ENCODE results near the gene TP63. TPM values are rescaled to one million over a fixed set of nuclear protein-coding genes. Genes with fewer than 3 reads are reported as not detected.

TP63 gene
- total RNA-seq, 3 donors from 2014 or later = 0.54 TPM; not detected in 2

GRCh38 chr3:189710620-189711402 is 79.6 kb downstream of the TP63 start:
- H3K4me3 Mint-ChIP-seq = no peak overlapping the region
- ATAC-seq (peak; percentile 60 to 76), DNase-seq (no peak)
- no peaks in the 10 kb centered on the region for H3K36me3 Mint-ChIP-seq (ENCODE audit: insufficient read depth)
- H3K4me1 Mint-ChIP-seq (ENCODE audit: low read depth) = peaks cover 11% of the 10 kb centered on the region
- no peaks in the 10 kb centered on the region for H3K27me3 Mint-ChIP-seq (ENCODE audit: low read depth)
- peaks cover 7% of the 10 kb centered on the region for H3K9me3 Mint-ChIP-seq

- Mint-ChIP-seq H3K4me3 (no peak overlapping the region), H3K4me1 (ENCODE audit: low read depth) (peaks cover 11% of the 10 kb centered on the region), H3K36me3 (ENCODE audit: insufficient read depth) (no peaks in the 10 kb centered on the region), H3K27me3 (ENCODE audit: low read depth) (no peaks in the 10 kb centered on the region), H3K9me3 (peaks cover 7% of the 10 kb centered on the region)
- DNase-seq (no peak), ATAC-seq (no peak)
These were observed 81.8 kb downstream of the TP63 start for GRCh38 chr3:189712906-189713483.

DNA sequence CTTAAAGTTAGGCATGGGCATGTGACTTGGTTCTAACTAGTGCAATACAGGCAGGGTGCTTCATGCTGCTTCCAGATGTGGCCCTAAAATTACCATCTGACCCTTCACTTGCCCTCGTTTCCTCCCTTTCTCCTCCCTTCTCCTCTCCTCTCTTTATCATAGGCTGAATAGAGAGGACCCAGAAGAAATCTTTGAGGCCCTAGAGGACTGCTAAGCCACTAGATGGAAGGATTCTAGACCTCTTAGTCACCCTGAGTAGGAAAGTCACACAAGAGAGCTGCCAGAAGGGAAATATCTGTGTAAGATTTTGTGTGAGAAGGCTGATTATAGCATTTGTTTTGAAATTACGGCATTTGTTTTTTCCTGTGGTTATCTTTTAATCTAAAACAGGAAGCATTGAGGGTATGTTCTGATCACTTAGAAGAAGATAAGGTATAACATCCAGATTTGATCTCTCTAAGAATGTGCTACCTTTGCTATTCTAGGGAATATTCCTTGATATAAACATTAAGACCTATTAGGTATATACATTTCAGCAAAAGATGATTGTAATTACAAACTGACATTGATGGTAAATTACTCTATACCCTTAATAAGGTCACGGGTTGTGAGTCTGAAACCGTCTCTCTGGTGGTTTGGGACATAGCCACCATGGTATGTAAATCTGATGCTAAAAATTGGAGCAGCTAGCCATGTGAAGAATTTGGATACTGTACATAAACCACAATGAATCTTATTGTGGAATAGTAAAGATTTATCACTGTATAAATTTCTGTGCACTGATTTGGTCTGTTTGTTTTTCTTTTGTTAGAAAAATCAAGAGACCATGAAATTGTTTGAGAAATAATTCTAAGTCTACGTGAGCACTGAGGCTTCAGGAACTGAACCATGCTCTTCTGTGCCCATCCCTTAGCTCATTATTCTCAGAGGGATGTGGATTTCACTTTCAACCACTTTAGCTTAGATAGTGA is 84.1 kb downstream of the TP63 start:
- Mint-ChIP-seq H3K36me3 (ENCODE audit: insufficient read depth) (no peaks in the 10 kb centered on the region), H3K4me3 (no peak overlapping the region), H3K9me3 (peaks cover 7% of the 10 kb centered on the region), H3K27me3 (ENCODE audit: low read depth) (no peaks in the 10 kb centered on the region), H3K4me1 (ENCODE audit: low read depth) (peaks cover 11% of the 10 kb centered on the region)
- ATAC-seq = no peak
- no peak for DNase-seq

GRCh38 chr3:189718215-189718614 is 87.0 kb downstream of the TP63 start:
- no peak overlapping the region for H3K4me3 Mint-ChIP-seq
- no peaks in the 10 kb centered on the region for H3K9me3 Mint-ChIP-seq
- no peaks in the 10 kb centered on the region for H3K27me3 Mint-ChIP-seq (ENCODE audit: low read depth)
- no peak for DNase-seq
- H3K36me3 Mint-ChIP-seq (ENCODE audit: insufficient read depth) = no peaks in the 10 kb centered on the region
- peaks cover 11% of the 10 kb centered on the region for H3K4me1 Mint-ChIP-seq (ENCODE audit: low read depth)
- no peak for ATAC-seq

- Mint-ChIP-seq H3K4me3 (no peak overlapping the region), H3K4me1 (ENCODE audit: low read depth) (no peaks in the 10 kb centered on the region), H3K9me3 (no peaks in the 10 kb centered on the region), H3K36me3 (ENCODE audit: insufficient read depth) (no peaks in the 10 kb centered on the region), H3K27me3 (ENCODE audit: low read depth) (no peaks in the 10 kb centered on the region)
- no peak for DNase-seq
- ATAC-seq = no peak
These were observed 89.7 kb downstream of the TP63 start for GRCh38 chr3:189720736-189721417.

- Mint-ChIP-seq H3K4me3 (no peak overlapping the region), H3K9me3 (no peaks in the 10 kb centered on the region), H3K27me3 (ENCODE audit: low read depth) (no peaks in the 10 kb centered on the region), H3K36me3 (ENCODE audit: insufficient read depth) (no peaks in the 10 kb centered on the region), H3K4me1 (ENCODE audit: low read depth) (no peaks in the 10 kb centered on the region)
- DNase-seq (no peak), ATAC-seq (no peak)
These were observed 90.9 kb downstream of the TP63 start for GRCh38 chr3:189721873-189722665.

DNA sequence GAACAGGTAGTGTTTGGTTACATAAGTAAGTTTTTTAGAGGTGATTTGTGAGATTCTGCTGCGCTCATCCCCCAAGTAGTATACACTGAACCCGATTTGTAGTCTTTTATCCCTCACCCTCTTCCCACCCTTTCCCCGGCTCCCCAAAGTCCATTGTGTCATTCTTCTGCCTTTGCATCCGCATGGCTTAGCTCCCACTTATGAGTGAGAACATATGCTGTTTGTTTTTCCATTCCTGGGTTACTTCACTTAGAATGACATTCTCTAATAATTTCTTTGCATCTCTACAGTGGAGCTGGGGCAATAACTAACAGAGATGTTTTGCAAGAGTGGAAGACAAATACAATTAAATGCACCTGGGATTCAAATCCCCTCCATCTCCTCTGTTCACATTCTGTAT is 93.2 kb downstream of the TP63 start:
- Mint-ChIP-seq H3K4me1 (ENCODE audit: low read depth) (no peaks in the 10 kb centered on the region), H3K4me3 (no peak overlapping the region), H3K27me3 (ENCODE audit: low read depth) (no peaks in the 10 kb centered on the region), H3K9me3 (no peaks in the 10 kb centered on the region), H3K36me3 (ENCODE audit: insufficient read depth) (no peaks in the 10 kb centered on the region)
- ATAC-seq (no peak), DNase-seq (no peak)

GRCh38 chr3:189726277-189726676 is 95.1 kb downstream of the TP63 start:
- Mint-ChIP-seq H3K4me3 (no peak overlapping the region), H3K36me3 (ENCODE audit: insufficient read depth) (no peaks in the 10 kb centered on the region), H3K9me3 (no peaks in the 10 kb centered on the region), H3K27me3 (ENCODE audit: low read depth) (no peaks in the 10 kb centered on the region), H3K4me1 (ENCODE audit: low read depth) (no peaks in the 10 kb centered on the region)
- DNase-seq (no peak), ATAC-seq (no peak)

- Mint-ChIP-seq H3K27me3 (ENCODE audit: low read depth) (no peaks in the 10 kb centered on the region), H3K36me3 (ENCODE audit: insufficient read depth) (no peaks in the 10 kb centered on the region), H3K9me3 (no peaks in the 10 kb centered on the region), H3K4me1 (ENCODE audit: low read depth) (no peaks in the 10 kb centered on the region), H3K4me3 (no peak overlapping the region)
- DNase-seq (no peak), ATAC-seq (no peak)
These were observed 96.0 kb downstream of the TP63 start for GRCh38 chr3:189727158-189727557.

- ATAC-seq (no peak), DNase-seq (no peak)
- Mint-ChIP-seq H3K4me1 (ENCODE audit: low read depth) (no peaks in the 10 kb centered on the region), H3K4me3 (no peak overlapping the region), H3K36me3 (ENCODE audit: insufficient read depth) (no peaks in the 10 kb centered on the region), H3K9me3 (no peaks in the 10 kb centered on the region), H3K27me3 (ENCODE audit: low read depth) (no peaks in the 10 kb centered on the region)
These were observed 96.7 kb downstream of the TP63 start for GRCh38 chr3:189727898-189728297.

DNA sequence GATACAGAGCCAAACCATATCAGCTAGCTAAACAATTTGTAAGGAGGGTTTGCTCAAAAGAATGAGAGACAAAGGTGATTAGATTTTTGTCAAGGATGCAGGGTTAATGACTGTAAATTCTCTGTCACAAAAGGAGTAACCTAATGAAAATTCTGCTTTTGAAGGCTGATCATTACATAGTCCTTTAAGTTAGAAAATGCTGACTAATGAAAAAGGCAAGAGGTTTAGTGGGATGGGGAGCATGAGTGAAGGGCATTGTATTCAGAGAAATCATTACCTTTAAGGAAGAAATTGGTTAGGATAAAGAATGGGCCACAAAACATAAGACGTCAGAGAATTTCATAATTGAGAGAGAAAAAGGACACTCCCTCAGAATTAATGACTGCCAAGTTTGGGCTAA is 97.7 kb downstream of the TP63 start:
- H3K9me3 Mint-ChIP-seq = no peaks in the 10 kb centered on the region
- no peaks in the 10 kb centered on the region for H3K4me1 Mint-ChIP-seq (ENCODE audit: low read depth)
- ATAC-seq = no peak
- H3K4me3 Mint-ChIP-seq = no peak overlapping the region
- H3K36me3 Mint-ChIP-seq (ENCODE audit: insufficient read depth) = no peaks in the 10 kb centered on the region
- H3K27me3 Mint-ChIP-seq (ENCODE audit: low read depth) = no peaks in the 10 kb centered on the region
- DNase-seq = no peak

DNA sequence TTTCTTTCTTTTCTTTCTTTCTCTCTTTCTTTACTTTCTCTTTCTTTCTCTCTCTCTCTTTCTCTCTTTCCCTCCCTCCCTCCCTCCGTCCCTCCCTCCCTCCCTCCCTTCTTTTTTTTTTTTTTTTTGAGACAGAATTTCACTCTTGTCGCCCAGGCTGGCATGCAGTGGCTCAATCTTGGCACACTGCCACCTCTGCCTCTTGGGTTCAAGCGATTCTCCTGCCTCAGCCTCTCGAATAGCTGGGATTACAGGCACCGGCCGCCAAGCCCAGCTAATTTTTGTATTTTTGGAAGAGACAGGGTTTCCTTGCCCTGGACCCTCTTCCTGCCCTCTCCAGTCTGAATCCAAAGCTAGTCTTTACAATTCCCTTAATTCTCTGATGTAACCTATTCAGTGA is 102.9 kb downstream of the TP63 start:
- DNase-seq = no peak
- Mint-ChIP-seq H3K4me1 (ENCODE audit: low read depth) (no peaks in the 10 kb centered on the region), H3K9me3 (no peaks in the 10 kb centered on the region), H3K4me3 (no peak overlapping the region), H3K27me3 (ENCODE audit: low read depth) (peaks cover 2% of the 10 kb centered on the region), H3K36me3 (ENCODE audit: insufficient read depth) (no peaks in the 10 kb centered on the region)
- no peak for ATAC-seq

- no peaks in the 10 kb centered on the region for H3K36me3 Mint-ChIP-seq (ENCODE audit: insufficient read depth)
- no peak for DNase-seq
- peaks cover 2% of the 10 kb centered on the region for H3K27me3 Mint-ChIP-seq (ENCODE audit: low read depth)
- no peak overlapping the region for H3K4me3 Mint-ChIP-seq
- ATAC-seq = no peak
- no peaks in the 10 kb centered on the region for H3K9me3 Mint-ChIP-seq
- H3K4me1 Mint-ChIP-seq (ENCODE audit: low read depth) = no peaks in the 10 kb centered on the region
These were observed 104.7 kb downstream of the TP63 start for GRCh38 chr3:189735913-189736312.

Measured in activated T-cell treated with anti-CD3 and anti-CD28 coated beads, Interleukin-2, amount 50 U/mL, for 4 hours (primary cell).